Chondrocyte (in vitro differentiated cells): ENCODE measurements around the gene RNF144A. TPM values are rescaled to one million over a fixed set of nuclear protein-coding genes. Genes with fewer than 3 reads are reported as not detected.

Source experiments
- DNase-seq: peaks from one replicate; pipeline ENCODE4 v3.0.0; 2021; ENCODE audit warnings: mixed read lengths, low spot score
- H3K27ac Mint-ChIP-seq: one replicate; pipeline ENCODE4 v1.8.0; 2021; ENCODE audit warnings: mild to moderate bottlenecking, moderate library complexity, mixed read lengths; ENCODE audit not compliant: unreplicated experiment
- H3K27me3 Mint-ChIP-seq: 2 replicates; pipeline ENCODE4 v1.8.0; 2021; ENCODE audit warnings: low read depth, mixed read lengths
- H3K36me3 Mint-ChIP-seq: 2 replicates; pipeline ENCODE4 v1.8.0; 2021; ENCODE audit warnings: low read depth, mixed read lengths
- H3K4me1 Mint-ChIP-seq: 2 replicates; pipeline ENCODE4 v1.8.0; 2021; ENCODE audit warnings: low read depth, mild to moderate bottlenecking, mixed read lengths
- H3K4me3 Mint-ChIP-seq: one replicate; pipeline ENCODE4 v1.8.0; 2021; ENCODE audit warnings: mild to moderate bottlenecking, moderate library complexity, mixed read lengths; ENCODE audit not compliant: unreplicated experiment
- H3K9me3 Mint-ChIP-seq: 2 replicates; pipeline ENCODE4 v1.8.0; 2021; ENCODE audit warnings: low read depth, mixed read lengths
- CTCF ChIP-seq: fragments of 200-600 bp; sonication (generic); IDR thresholded peaks from 2 replicates; pipeline ENCODE4 v1.5.0; 2021; ENCODE audit warnings: antibody characterized with exemption, mild to moderate bottlenecking, moderate library complexity
- total RNA-seq: library from RNA; stranded (reverse); gene quantifications from 3 replicates; pipeline ENCODE4 v1.2.1, GENCODE V29; 2021

RNF144A gene
- total RNA-seq, 1 donor from 2014 or later: 10.9 TPM

- Mint-ChIP-seq H3K27ac (no peak overlapping the region), H3K9me3 (no peaks in the 10 kb centered on the region), H3K36me3 (no peaks in the 10 kb centered on the region), H3K4me3 (no peak overlapping the region), H3K4me1 (peaks cover 15% of the 10 kb centered on the region), H3K27me3 (no peaks in the 10 kb centered on the region)
- TF ChIP-seq CTCF: no peak
- no peak for DNase-seq
Measured at GRCh38 chr2:7027411-7027810, 110.2 kb downstream of the RNF144A start.

GRCh38 chr2:7027956-7028655, 110.9 kb downstream of the RNF144A start:
- H3K9me3 Mint-ChIP-seq: no peaks in the 10 kb centered on the region
- H3K4me1 Mint-ChIP-seq: peaks cover 8% of the 10 kb centered on the region
- H3K27me3 Mint-ChIP-seq: no peaks in the 10 kb centered on the region
- no peak for DNase-seq
- TF ChIP-seq CTCF: no peak
- H3K4me3 Mint-ChIP-seq: no peak overlapping the region
- peaks cover 2% of the 10 kb centered on the region for H3K36me3 Mint-ChIP-seq
- H3K27ac Mint-ChIP-seq: no peak overlapping the region

- no peak overlapping the region for H3K4me3 Mint-ChIP-seq
- no peak for DNase-seq
- no peaks in the 10 kb centered on the region for H3K27me3 Mint-ChIP-seq
- no peaks in the 10 kb centered on the region for H3K9me3 Mint-ChIP-seq
- H3K36me3 Mint-ChIP-seq: peaks cover 2% of the 10 kb centered on the region
- peaks cover under 1% of the 10 kb centered on the region for H3K4me1 Mint-ChIP-seq
- no peak overlapping the region for H3K27ac Mint-ChIP-seq
- no peak for TF ChIP-seq CTCF
Measured at GRCh38 chr2:7028846-7029245, 111.6 kb downstream of the RNF144A start.

- Mint-ChIP-seq H3K36me3 (peaks cover 2% of the 10 kb centered on the region), H3K27ac (no peak overlapping the region)
Measured at GRCh38 chr2:7029291-7030059, 112.3 kb downstream of the RNF144A start.

More at GRCh38 chr2:7029291-7030059, 112.3 kb downstream of the RNF144A start:
- Mint-ChIP-seq H3K9me3 (no peaks in the 10 kb centered on the region), H3K4me3 (no peak overlapping the region), H3K4me1 (no peaks in the 10 kb centered on the region), H3K27me3 (no peaks in the 10 kb centered on the region)
- no peak for DNase-seq
- peak; percentile 26 for TF ChIP-seq CTCF
